HG02678 (cell line): Measurements from ENCODE around the gene SPON2.
A peak's percentile ranks its signal among the peaks of the same experiment; 100 is the strongest.
"Not testable (repeated sequence)": the region's sequence is repeated elsewhere in the genome, so short reads cannot be mapped to it uniquely, and the experiment has no call there.

ENCODE experiments used
- ATAC-seq: cut with Tn5 transposase; IDR thresholded peaks from one replicate; pipeline ENCODE4 v1.9.1; 2021; ENCODE audit warnings: mild to moderate bottlenecking, moderate library complexity; ENCODE audit not compliant: unreplicated experiment

The SPON2 gene

GRCh38 chr4:1152290-1152689 is 20.1 kb downstream of the SPON2 start:
- ATAC-seq, result no peak

- no peak for ATAC-seq
Measured at GRCh38 chr4:1151541-1151940, 20.8 kb downstream of the SPON2 start.

- ATAC-seq, result no peak
Measured at GRCh38 chr4:1150875-1151274, 21.5 kb downstream of the SPON2 start.

- no peak for ATAC-seq
Measured at GRCh38 chr4:1139860-1140259, 32.5 kb downstream of the SPON2 start.

GRCh38 chr4:1137850-1138249 is 34.5 kb downstream of the SPON2 start:
- no peak for ATAC-seq

DNA sequence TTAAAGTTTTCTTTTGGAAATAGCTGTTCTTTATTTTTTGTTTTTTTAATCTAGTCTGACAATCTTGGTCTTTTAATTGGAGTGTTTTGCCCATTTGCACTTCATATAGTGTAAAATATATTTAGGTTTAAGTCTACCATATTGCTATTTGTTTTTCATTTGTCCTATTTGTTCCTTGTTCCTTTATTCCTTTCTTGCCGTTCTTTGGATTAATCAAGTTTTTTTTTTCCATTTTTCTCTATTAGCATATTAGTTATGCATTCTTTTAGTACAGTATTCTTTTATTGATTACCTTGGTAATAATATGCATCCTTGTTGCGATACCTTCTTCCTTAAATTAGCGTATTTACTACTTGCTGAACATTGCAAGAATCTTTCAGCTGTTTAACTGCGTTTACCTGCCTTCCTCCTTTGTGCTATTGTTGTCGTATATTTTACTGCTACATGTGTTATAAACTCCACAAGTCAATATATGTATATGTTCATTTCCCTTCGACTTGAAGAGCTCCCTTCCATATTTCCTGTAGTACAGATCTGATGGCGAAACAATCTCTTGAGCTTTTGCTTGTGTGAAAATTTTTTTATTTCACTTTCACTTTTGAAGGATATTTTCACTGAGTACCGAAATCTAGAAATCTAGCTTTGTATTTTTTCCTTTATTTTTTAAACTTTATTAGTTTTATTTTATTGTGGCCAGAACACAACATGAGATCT is 35.2 kb downstream of the SPON2 start:
- ATAC-seq, result no peak

DNA sequence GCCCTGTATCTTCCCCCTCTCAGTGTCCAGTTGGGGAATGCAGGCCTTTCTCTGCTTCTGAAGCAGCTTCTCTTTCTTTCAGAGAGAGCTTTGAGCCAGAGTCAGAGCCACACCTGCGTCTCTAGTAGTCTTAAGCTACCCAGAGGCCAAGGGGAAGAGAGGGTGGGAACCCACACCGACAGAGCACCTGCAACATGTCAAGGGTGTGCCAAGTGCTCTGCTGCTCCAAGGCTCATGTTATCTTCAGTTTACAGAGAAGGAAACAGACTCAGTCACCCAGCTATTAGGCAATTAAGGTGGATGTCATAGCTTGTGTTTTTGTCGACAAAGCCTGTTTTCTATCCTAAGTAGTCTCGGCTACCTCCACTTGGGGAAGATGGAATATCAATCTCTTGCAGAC is 36.3 kb downstream of the SPON2 start:
- ATAC-seq, result no peak

DNA sequence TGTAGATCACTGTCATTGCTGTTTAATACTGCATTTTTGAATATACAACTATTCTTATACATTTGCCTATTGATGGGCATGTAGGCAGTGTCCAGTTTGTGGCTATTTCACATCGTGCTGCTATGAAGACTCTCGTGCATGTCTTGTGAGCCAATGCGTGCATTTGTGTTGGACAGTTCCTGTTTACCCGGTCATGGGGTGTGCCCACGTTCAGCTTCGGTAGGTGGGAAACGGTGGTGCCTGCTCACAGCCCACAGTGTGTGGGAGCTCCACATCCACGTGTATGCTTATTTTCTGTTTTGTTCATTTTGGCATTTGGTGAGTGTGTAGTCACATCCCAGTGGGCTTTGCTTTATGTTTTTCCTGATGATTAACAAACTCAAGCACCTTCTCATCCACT is 39.4 kb downstream of the SPON2 start:
- ATAC-seq, result no peak

DNA sequence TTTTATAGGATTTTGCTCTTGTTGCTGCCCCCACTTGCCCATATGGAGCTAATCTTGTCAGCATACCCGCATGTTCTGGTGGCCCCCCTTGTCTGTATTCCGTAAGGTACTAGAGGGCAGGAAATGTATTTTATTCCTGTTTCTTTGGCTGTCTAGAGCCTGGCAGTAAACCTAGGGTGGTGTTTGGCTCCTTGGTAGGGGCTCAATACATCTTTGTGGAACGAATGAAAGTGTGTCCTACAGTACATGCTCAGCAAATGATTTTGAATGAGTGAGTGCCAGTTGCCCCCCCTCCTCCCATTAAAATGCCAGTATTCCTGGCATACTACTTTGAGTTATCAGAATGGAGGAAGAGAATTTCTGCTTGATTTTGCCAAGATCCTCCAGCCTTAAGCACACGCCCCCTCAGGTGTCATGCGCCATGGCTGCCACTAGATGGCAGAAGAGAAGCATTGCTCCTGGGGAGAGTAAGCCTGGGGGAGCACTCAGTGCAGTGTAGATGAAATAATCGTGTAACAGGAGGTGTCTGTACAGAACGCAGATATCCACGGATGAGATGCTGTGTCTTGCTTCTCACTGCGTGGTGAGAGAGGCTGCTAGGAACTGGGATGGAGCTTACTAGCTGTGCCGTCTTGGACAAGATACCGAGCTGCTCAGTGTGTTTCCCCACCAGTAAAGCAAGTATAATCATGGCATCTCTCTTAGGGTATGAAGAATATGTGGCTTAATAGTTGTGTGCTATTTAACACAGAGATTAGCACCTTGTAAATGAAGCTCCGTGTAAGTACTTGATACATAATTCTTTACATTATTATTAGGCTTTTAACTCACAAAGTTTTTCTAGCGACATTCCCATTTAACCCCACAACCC is 41.8 kb downstream of the SPON2 start:
- peak; percentile 74 for ATAC-seq

GRCh38 chr4:1126506-1126905 is 45.9 kb downstream of the SPON2 start:
- no peak for ATAC-seq

GRCh38 chr4:1125466-1125865 is 46.9 kb downstream of the SPON2 start:
- not testable (repeated sequence) for ATAC-seq

DNA sequence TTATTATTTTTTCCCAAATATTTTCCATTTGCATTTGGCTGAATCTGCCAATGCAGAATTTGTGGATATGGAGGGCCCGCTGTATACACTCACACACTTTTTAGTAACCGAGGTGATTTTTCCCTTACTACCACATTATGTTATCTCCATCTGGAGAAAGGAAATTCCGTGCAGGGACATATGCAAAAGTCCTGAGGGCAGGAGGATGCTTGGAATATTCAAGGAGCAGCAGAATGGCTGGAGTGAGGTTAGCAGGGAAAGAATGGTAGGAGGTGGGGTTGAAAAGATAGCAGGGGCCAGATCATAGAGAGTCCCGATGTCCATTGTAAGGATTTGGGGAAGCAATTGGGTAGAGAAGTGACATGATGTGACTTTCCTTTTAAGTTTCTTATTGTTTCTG is 47.6 kb downstream of the SPON2 start:
- no peak for ATAC-seq

- ATAC-seq, result no peak
Measured at GRCh38 chr4:1122505-1122904, 49.9 kb downstream of the SPON2 start.
